GM12872 (cell line): Measurements from ENCODE around the gene SH3GL2.

Source experiments
- TF ChIP-seq, protein P1 (sequence below): IDR thresholded peaks from 3 replicates; pipeline ENCODE4 v1.5.1; 2011; ENCODE audit warnings: low read depth, mild to moderate bottlenecking, low read length, moderate library complexity; ENCODE audit not compliant: insufficient read depth

The SH3GL2 gene

DNA sequence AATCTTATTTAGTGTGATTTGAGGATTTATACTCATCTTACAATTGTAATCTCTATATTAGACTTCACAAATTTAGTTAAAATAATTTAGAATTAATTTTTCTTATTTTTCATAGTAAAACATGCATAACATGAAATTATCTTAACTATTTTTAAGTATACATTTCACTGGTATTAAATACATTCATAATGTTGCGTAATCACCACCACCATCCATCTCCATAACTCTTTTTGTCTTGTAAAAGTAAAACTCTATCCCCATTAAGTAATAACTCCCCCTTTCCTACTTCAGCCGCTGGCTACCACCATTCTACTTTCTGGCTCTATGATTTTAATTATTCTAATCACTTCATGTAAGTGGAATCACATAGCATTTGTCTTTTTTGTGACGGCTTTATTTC is 193.4 kb downstream of the SH3GL2 start:
- TF ChIP-seq, protein P1, sequence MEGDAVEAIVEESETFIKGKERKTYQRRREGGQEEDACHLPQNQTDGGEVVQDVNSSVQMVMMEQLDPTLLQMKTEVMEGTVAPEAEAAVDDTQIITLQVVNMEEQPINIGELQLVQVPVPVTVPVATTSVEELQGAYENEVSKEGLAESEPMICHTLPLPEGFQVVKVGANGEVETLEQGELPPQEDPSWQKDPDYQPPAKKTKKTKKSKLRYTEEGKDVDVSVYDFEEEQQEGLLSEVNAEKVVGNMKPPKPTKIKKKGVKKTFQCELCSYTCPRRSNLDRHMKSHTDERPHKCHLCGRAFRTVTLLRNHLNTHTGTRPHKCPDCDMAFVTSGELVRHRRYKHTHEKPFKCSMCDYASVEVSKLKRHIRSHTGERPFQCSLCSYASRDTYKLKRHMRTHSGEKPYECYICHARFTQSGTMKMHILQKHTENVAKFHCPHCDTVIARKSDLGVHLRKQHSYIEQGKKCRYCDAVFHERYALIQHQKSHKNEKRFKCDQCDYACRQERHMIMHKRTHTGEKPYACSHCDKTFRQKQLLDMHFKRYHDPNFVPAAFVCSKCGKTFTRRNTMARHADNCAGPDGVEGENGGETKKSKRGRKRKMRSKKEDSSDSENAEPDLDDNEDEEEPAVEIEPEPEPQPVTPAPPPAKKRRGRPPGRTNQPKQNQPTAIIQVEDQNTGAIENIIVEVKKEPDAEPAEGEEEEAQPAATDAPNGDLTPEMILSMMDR: no peak

DNA sequence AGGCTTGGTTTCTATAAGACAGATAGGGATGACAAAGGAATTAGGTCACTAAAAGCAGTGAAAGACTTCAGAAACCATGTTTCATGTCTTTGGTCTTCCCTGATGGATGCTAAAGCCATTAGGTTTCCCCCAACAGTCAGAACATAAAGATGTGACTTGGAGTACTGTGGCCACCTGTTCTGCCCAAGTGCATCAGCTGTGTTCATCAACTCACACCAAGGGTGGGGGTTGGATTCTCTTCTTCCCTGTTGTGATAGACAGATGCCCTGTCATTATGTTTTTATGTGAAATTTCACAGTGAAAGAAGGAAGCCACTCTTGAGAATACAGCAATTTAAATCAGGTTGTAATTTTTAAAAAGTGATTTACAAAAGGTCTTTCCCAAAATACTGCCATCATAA is 196.8 kb downstream of the SH3GL2 start:
- TF ChIP-seq, protein P1: no peak

DNA sequence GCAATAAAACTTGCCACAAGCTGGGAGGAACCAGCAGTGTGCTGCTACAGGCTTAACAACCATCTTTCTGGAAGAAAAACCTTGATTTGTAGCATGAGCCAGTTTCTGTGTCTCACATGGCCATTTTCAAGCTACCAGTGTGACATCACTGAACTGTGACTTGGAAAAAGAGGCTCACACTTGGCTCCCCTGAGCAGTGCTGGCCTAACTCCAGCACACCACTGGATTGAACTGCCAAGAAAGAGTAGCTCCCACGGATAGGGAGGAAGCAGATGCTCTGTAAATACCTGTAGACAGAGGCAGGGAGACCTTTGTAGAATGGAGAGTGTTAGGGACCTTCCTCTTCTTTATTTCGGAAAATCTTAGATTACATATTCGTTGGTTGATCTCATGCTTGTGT is 197.9 kb downstream of the SH3GL2 start:
- TF ChIP-seq, protein P1: no peak

DNA sequence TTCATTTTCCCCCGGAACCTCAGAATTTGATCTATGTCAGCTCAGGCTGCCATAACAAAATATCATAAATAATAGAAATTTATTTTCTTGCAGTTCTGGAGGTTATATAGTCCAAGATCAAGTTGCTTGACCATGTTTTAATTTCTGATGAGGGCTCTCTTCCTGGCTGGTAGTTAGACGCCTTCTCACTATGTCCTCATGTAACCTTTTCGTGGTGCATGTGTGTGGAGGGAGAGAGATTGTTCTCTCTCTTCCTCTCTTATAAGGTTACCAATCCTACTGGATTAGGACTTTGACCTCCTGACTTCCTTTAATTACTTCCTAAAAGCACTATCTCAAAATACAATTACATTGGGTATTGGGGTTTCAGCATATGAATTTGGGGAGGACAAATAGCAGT is 198.6 kb downstream of the SH3GL2 start:
- TF ChIP-seq, protein P1: no peak

DNA sequence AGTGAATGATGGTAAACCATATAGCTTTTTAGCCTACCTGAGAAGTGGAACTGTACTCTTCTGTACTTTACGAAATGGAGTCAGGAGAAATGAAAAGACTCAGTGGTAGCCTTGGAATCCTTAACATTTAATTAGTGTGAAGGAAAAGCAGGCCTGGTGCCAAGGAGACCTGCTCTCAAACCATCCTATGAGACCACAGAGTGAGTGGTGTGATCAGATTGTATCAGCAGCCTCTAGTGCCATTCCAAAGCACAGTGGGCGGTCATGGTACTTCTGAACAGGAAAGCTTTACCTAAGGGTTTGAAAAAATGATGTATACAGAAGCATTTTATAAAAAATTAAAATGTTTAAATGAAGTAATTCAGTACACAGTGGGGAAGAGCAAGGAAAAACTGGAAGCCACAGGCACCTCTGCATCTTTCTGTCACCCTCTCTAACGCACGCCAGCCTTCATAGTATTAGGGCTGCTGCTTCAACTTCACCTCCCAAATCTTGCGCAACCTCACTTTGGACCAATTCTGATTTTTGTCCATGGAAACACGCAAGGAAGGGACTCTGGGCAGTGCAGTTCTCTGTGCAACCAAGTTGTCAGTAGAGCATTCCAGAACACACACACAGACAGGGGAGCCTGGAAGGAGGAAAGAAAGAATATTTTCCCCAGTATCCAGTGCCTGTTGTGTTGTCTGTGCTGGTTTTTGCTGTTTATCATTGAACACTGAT is 203.7 kb downstream of the SH3GL2 start:
- TF ChIP-seq, protein P1: no peak

DNA sequence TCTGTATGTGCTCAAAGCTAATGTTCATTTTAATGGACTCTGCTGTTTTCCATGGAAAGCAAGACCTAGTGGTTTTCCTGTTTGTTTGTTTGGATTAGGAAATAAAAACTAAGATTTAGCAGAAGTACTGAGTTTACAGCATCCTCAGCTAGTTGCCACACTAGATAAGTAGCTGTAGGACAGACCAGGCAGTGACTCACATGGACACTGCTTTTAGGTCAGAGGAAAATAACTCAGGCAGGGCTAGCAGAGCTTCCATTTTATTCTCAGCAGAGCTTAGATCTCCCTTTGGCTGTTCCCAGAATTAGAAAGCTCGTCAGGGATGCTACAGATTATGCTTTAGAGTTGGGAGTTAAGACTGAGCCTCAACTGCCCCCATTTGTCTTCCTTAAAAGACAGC is 204.4 kb downstream of the SH3GL2 start:
- TF ChIP-seq, protein P1: no peak

DNA sequence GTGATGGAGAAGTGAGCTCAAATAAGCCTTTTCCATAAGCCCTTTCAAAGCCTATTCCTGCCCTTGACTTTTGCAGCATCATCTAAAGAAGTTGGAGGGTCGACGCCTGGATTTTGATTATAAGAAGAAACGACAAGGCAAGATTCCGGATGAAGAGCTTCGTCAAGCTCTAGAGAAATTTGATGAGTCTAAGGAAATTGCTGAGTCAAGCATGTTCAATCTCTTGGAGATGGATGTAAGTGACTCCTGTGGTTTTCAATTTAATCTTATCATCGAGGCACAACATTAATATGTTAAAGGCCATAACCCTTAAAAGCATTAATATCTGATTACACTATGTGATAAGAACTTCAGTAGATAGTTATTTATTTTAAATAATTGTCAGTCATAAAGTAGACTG is 210.4 kb downstream of the SH3GL2 start:
- TF ChIP-seq, protein P1: no peak
